ENCODE data around the gene GUCD1. TPM values are rescaled to one million over a fixed set of nuclear protein-coding genes. Genes with fewer than 3 reads are reported as not detected.

Gene GUCD1
- total and polyA plus RNA-seq, 2 of the 13 experiments (the other 11 are each of a cell fraction or from before 2014, with no cell fraction given) = 128 to 245 TPM

GRCh38 chr22:24590596-24591173 is 35.7 kb upstream of the GUCD1 start:
- DNase-seq (ENCODE audit: low spot score) (no peak), ATAC-seq (no peak), FAIRE-seq (no peak)
- intact Hi-C loops (cut with micrococcal nuclease; ENCODE audit: unreplicated experiment) (no loop called here), in situ Hi-C loops (cut with HindIII; ENCODE audit: extremely low pct_ligation_motif_present, low pct_unique_long_range_greater_than_20kb) (loop anchor here (5.0 kb wide), 1 partner anchor 33 kb away; the partner anchor contains the start of genes GUCD1 and SNRPD3)
- H3K4me2 ChIP-seq (ENCODE audit: low read depth, low read length) = no peak overlapping the region
- H3K27me3 ChIP-seq (ENCODE audit: control insufficient read depth in 1 of 2, insufficient read depth in 2 of 2, low read length in 2 of 2) = no peaks in the 10 kb centered on the region; a peak in 1 of 5 replicates
- H3K79me2 ChIP-seq (ENCODE audit: insufficient read depth, low read length) = peaks cover 10% of the 10 kb centered on the region
- peaks cover 79% of the 10 kb centered on the region for H3K4me1 ChIP-seq (ENCODE audit: insufficient read depth, low read length)
- ChIA-PET POLR2A (interaction anchor here (1.6 to 5.7 kb wide), 5 partner anchors 11 to 40 kb away, joined by 4 to 69 read pairs (median 34); partner anchors contain the start of genes GGT1, GUCD1 and SNRPD3), CTCF (ENCODE audit: low intra/inter-chr PET ratio, low total read pairs) (no interaction called here)
- no peaks in the 10 kb centered on the region for H3K9me3 ChIP-seq (ENCODE audit: low read length)
- H3K27ac ChIP-seq (ENCODE audit: extremely low read length, insufficient read depth, low read length) = no peak overlapping the region
- no peak overlapping the region for H3K4me3 ChIP-seq (replicated peaks in 1 of 3; ENCODE audit: insufficient read depth in 1 of 3, low read depth in 2 of 3, low read length in 3 of 3)
- no TSS peak for BruUV-seq (replicated peaks)
- no peak overlapping the region for H3K9ac ChIP-seq (ENCODE audit: insufficient read depth, low read depth, low read length)
- 98% methylated on average over 12 of the region's 12 CpGs for WGBS (ENCODE audit: low lambda C conversion rate)
- H2AFZ ChIP-seq (ENCODE audit: low read length) = no peak overlapping the region
- no peaks in the 10 kb centered on the region for H4K20me1 ChIP-seq (ENCODE audit: insufficient read depth, low read length)
- no peak for TF ChIP-seq NFE2 (CRISPR knock-in tag; IDR thresholded peaks at IDR 0.05)
- no peak for TF ChIP-seq SSRP1 (CRISPR knock-in tag; IDR thresholded peaks at IDR 0.05)
- TF ChIP-seq KLF15 (CRISPR knock-in tag; IDR thresholded peaks at IDR 0.05; ENCODE audit: borderline replicate concordance) = no peak
- TF ChIP-seq LCORL (IDR thresholded peaks at IDR 0.05) = no peak
- TF ChIP-seq LCORL (CRISPR knock-in tag; IDR thresholded peaks at IDR 0.05) = no peak
- no peak for TF ChIP-seq ZNF792 (CRISPR knock-in tag; IDR thresholded peaks at IDR 0.05)
- TF ChIP-seq STAG1 (CRISPR knock-in tag; IDR thresholded peaks at IDR 0.05) = no peak
- peak in 1 of 2 experiments; percentile 20; a peak in 1 of 4 replicates for TF ChIP-seq POLR2A (IDR thresholded peaks at IDR 0.05; ENCODE audit: insufficient read depth in 1 of 2, low read depth in 2 of 2, low read length in 2 of 2)
- no peak for TF ChIP-seq ZNF883 (CRISPR knock-in tag; IDR thresholded peaks at IDR 0.05; ENCODE audit: not compliant biosample characterization)
- TF ChIP-seq AGO2 (optimal IDR thresholded peaks at IDR 0.05; ENCODE audit: low read depth, low read length) = peak; percentile 37
- no peak for TF ChIP-seq RAD51 (IDR thresholded peaks at IDR 0.05; ENCODE audit: borderline replicate concordance)
- peaks cover 8 to 19% of the 10 kb centered on the region in 2 experiments; a peak in 4 of 5 replicates for H3K36me3 ChIP-seq (replicated peaks in 1 of 2; ENCODE audit: control insufficient read depth in 1 of 2, insufficient read depth in 2 of 2, low read length in 2 of 2)
